Sciatic nerve (tissue), 2 donors: ENCODE results near the gene AKT2. TPM values are rescaled to one million over a fixed set of nuclear protein-coding genes. Genes with fewer than 3 reads are reported as not detected.

ENCODE experiments used
- ATAC-seq: fragments of 200-7000 bp; cut with Tn5 transposase; one replicate; pipeline ENCODE4 v1.9.1; 2020; ENCODE audit warnings: mild to moderate bottlenecking, moderate library complexity
- DNase-seq: peaks from one replicate; pipeline ENCODE4 v3.0.0-alpha.2; 2020; ENCODE audit warnings: low spot score
- intact Hi-C: fragments of 100-400 bp; cut with DNase I; formaldehyde crosslinking; loops from one replicate; pipeline ENCODE4 v1.14.2; 2022
- total RNA-seq: library from RNA; stranded (reverse); fragmentation: NEBNext Ultra II Directional; extraction: Animal tissue kit (Norgen Biotek cat#: 25700); gene quantifications from one replicate; pipeline ENCODE4 v1.2.1, GENCODE V29; 2021
- donor health status: DM: no; HTN: no; CAD: no.
- donor health status: DM: no; HTN: no; CAD: no.

Gene AKT2
- total RNA-seq, 1 donor from 2014 or later: 130 TPM

- intact Hi-C loops: loop anchor here (5.0 kb wide), 1 partner anchor 1956 kb away; no protein-coding TSS in a partner anchor
- ATAC-seq (no peak), DNase-seq (no peak)
Measured at GRCh38 chr19:40243181-40243580, 42.0 kb downstream of the AKT2 start.

- ATAC-seq (peak; percentile 1), DNase-seq (no peak)
- intact Hi-C loops: loop anchor here (5.0 kb wide), 1 partner anchor 1955 kb away; no protein-coding TSS in a partner anchor
Measured at GRCh38 chr19:40242480-40242879, 42.7 kb downstream of the AKT2 start.

GRCh38 chr19:40241809-40242384 lies 43.2 kb downstream of the AKT2 start:
- intact Hi-C loops: loop anchor here (5.0 kb wide), 1 partner anchor 1955 kb away; no protein-coding TSS in a partner anchor
- ATAC-seq: peak; percentile 78
- peak; percentile 77 for DNase-seq

- ATAC-seq (no peak), DNase-seq (no peak)
- intact Hi-C loops: loop anchor here (5.0 kb wide), 1 partner anchor 1954 kb away; no protein-coding TSS in a partner anchor
Measured at GRCh38 chr19:40241125-40241808, 43.9 kb downstream of the AKT2 start.

- DNase-seq: no peak
- no peak for ATAC-seq
- intact Hi-C loops: loop anchor here (5.0 kb wide), 1 partner anchor 1953 kb away; no protein-coding TSS in a partner anchor
Measured at GRCh38 chr19:40240332-40240731, 44.8 kb downstream of the AKT2 start.

GRCh38 chr19:40239415-40240226 lies 45.5 kb downstream of the AKT2 start:
- no peak for DNase-seq
- no peak for ATAC-seq
- intact Hi-C loops: loop anchor here (5.0 kb wide), 1 partner anchor 1952 kb away; no protein-coding TSS in a partner anchor

GRCh38 chr19:40238775-40239174 lies 46.4 kb downstream of the AKT2 start:
- DNase-seq (no peak), ATAC-seq (no peak)
- intact Hi-C loops: no loop called here

- no peak for DNase-seq
- intact Hi-C loops: no loop called here
- ATAC-seq: no peak
Measured at GRCh38 chr19:40237791-40238190, 47.4 kb downstream of the AKT2 start.

GRCh38 chr19:40236366-40236765 lies 48.8 kb downstream of the AKT2 start:
- ATAC-seq: no peak
- intact Hi-C loops: no loop called here

GRCh38 chr19:40236026-40236355 lies 49.2 kb downstream of the AKT2 start:
- ATAC-seq (no peak), DNase-seq (no peak)
- intact Hi-C loops: no loop called here

More at GRCh38 chr19:40236366-40236765, 48.8 kb downstream of the AKT2 start:
- no peak for DNase-seq

GRCh38 chr19:40235238-40236025 lies 49.7 kb downstream of the AKT2 start:
- intact Hi-C loops: no loop called here
- ATAC-seq (no peak), DNase-seq (no peak)

GRCh38 chr19:40234429-40235237 lies 50.5 kb downstream of the AKT2 start:
- DNase-seq (no peak), ATAC-seq (no peak)
- intact Hi-C loops: no loop called here

GRCh38 chr19:40233811-40234389 lies 51.2 kb downstream of the AKT2 start:
- no peak for ATAC-seq
- no peak for DNase-seq
- intact Hi-C loops: no loop called here

GRCh38 chr19:40232949-40233810 lies 52.0 kb downstream of the AKT2 start:
- peak; percentile 1 for ATAC-seq

GRCh38 chr19:40232479-40232878 lies 52.7 kb downstream of the AKT2 start:
- ATAC-seq: peak; percentile 50
- intact Hi-C loops: no loop called here
- DNase-seq: no peak

More at GRCh38 chr19:40232949-40233810, 52.0 kb downstream of the AKT2 start:
- intact Hi-C loops: no loop called here
- DNase-seq: no peak

- ATAC-seq (peak; percentile 71), DNase-seq (no peak)
- intact Hi-C loops: no loop called here
Measured at GRCh38 chr19:40231544-40232424, 53.4 kb downstream of the AKT2 start.
